Neural cell (in vitro differentiated cells): ENCODE data around the gene ANKRD22. TPM values are rescaled to one million over a fixed set of nuclear protein-coding genes. Genes with fewer than 3 reads are reported as not detected.

Experiments
- H2AFZ ChIP-seq: fragments of 200-600, 300-800 bp; sonication (generic), shearing (Covaris generic); 2 replicates; pipeline ENCODE4 v1.6.0; 2014; ENCODE audit warnings: low read depth, mild to moderate bottlenecking, antibody characterized with exemption, low read length, moderate library complexity
- H3F3A ChIP-seq: fragments of 200-600 bp; shearing (Covaris generic); 2 replicates; pipeline ENCODE4 v1.6.1; 2016; ENCODE audit warnings: mild to moderate bottlenecking, moderate library complexity, mixed read lengths, antibody characterized with exemption, low read length; ENCODE audit not compliant: insufficient read depth, poor library complexity, severe bottlenecking
- H3K27ac ChIP-seq: fragments of 200-600, 300-800 bp; sonication (generic), shearing (Covaris generic); 2 replicates; pipeline ENCODE4 v1.5.1; 2014; ENCODE audit warnings: mild to moderate bottlenecking, low read length, moderate library complexity
- H3K27me3 ChIP-seq: fragments of 300-800, 200-600 bp; sonication (generic), shearing (Covaris generic); 2 replicates; pipeline ENCODE4 v1.6.0; 2014; ENCODE audit warnings: mild to moderate bottlenecking, low read depth, low read length, moderate library complexity; ENCODE audit not compliant: insufficient read depth
- H3K36me3 ChIP-seq: fragments of 300-800, 200-600 bp; sonication (generic), shearing (Covaris generic); 2 replicates; pipeline ENCODE4 v1.5.1; 2014; ENCODE audit warnings: mild to moderate bottlenecking, antibody characterized with exemption, low read length, moderate library complexity; ENCODE audit not compliant: insufficient read depth
- H3K4me2 ChIP-seq: fragments of 300-800, 200-600 bp; sonication (generic), shearing (Covaris generic); 2 replicates; pipeline ENCODE4 v1.6.0; 2014; ENCODE audit warnings: mild to moderate bottlenecking, low read length
- H3K4me3 ChIP-seq: fragments of 300-800, 200-600 bp; sonication (generic), shearing (Covaris generic); 2 replicates; pipeline ENCODE4 v1.5.1; 2014; ENCODE audit warnings: mild to moderate bottlenecking, low read length, moderate library complexity
- H3K79me2 ChIP-seq: fragments of 200-600 bp; shearing (Covaris generic); replicated peaks from 2 replicates; pipeline ENCODE4 v1.6.0; 2014; ENCODE audit warnings: mild to moderate bottlenecking, low read length, moderate library complexity; ENCODE audit not compliant: insufficient read depth
- H3K9ac ChIP-seq: fragments of 300-800, 200-600 bp; sonication (generic), shearing (Covaris generic); 2 replicates; pipeline ENCODE4 v1.6.1; 2016; ENCODE audit warnings: mild to moderate bottlenecking, low read length, mixed read lengths
- H3K9me2 ChIP-seq: fragments of 200-600 bp; shearing (Covaris generic); 2 replicates; pipeline ENCODE4 v1.6.1; 2016; ENCODE audit warnings: mild to moderate bottlenecking, low read length, mixed read lengths; ENCODE audit not compliant: insufficient read depth
- H3K9me3 ChIP-seq: fragments of 200-600, 300-800 bp; sonication (generic), shearing (Covaris generic); 2 replicates; pipeline ENCODE4 v1.6.1; 2016; ENCODE audit warnings: mild to moderate bottlenecking, mixed run types, low read length, moderate library complexity, mixed read lengths
- H4K20me1 ChIP-seq: fragments of 200-600 bp; shearing (Covaris generic); 2 replicates; pipeline ENCODE4 v1.6.1; 2016; ENCODE audit warnings: mild to moderate bottlenecking, mixed run types; ENCODE audit not compliant: insufficient read depth
- CTCF ChIP-seq: fragments of 450-650 bp; IDR thresholded peaks from 2 replicates; pipeline ENCODE4 v1.5.1; 2014; ENCODE audit warnings: antibody characterized with exemption, mild to moderate bottlenecking, moderate library complexity; ENCODE audit not compliant: poor library complexity, severe bottlenecking
- EP300 ChIP-seq: fragments of 450-650 bp; conservative IDR thresholded peaks from 2 replicates; pipeline ENCODE4 v1.6.1; 2014; ENCODE audit warnings: antibody characterized with exemption, mild to moderate bottlenecking, moderate library complexity; ENCODE audit not compliant: poor library complexity, severe bottlenecking
- EZH2 ChIP-seq: fragments of 200-600, 300-800 bp; shearing (Covaris generic), sonication (generic); IDR thresholded peaks from 2 replicates; pipeline ENCODE4 v1.6.1; 2014; ENCODE audit warnings: antibody characterized with exemption, low read length, borderline replicate concordance, mild to moderate bottlenecking; ENCODE audit not compliant: insufficient read depth, poor library complexity, severe bottlenecking
- MXI1 ChIP-seq: fragments of 450-650 bp; conservative IDR thresholded peaks from 2 replicates; pipeline ENCODE4 v1.6.1; 2014; ENCODE audit warnings: antibody characterized with exemption, mild to moderate bottlenecking; ENCODE audit not compliant: poor library complexity, severe bottlenecking
- POLR2AphosphoS5 ChIP-seq: IDR thresholded peaks from 2 replicates; pipeline ENCODE4 v1.6.1; 2012
- RAD21 ChIP-seq: fragments of 450-650 bp; conservative IDR thresholded peaks from 2 replicates; pipeline ENCODE4 v1.6.1; 2014; ENCODE audit warnings: antibody characterized with exemption, mild to moderate bottlenecking, moderate library complexity
- SMC3 ChIP-seq: fragments of 450-650 bp; conservative IDR thresholded peaks from 2 replicates; pipeline ENCODE4 v1.6.1; 2014; ENCODE audit warnings: antibody characterized with exemption, mild to moderate bottlenecking, moderate library complexity; ENCODE audit not compliant: poor library complexity
- TAF1 ChIP-seq: IDR thresholded peaks from 2 replicates; pipeline ENCODE4 v1.6.1; 2012; ENCODE audit warnings: low read depth
- polyA plus RNA-seq: library from polyadenylated mRNA; depleted of rRNA; stranded (reverse); fragments of >200 nt; gene quantifications from 2 replicates; pipeline ENCODE4 v1.2.3, GENCODE V29; 2014
- TF ChIP-seq, protein P1 (sequence below): IDR thresholded peaks from 2 replicates; pipeline ENCODE4 v1.6.1; 2012; ENCODE audit warnings: borderline replicate concordance

Gene ANKRD22
- polyA plus RNA-seq, 1 donor from 2014 or later = 0.57 TPM

DNA sequence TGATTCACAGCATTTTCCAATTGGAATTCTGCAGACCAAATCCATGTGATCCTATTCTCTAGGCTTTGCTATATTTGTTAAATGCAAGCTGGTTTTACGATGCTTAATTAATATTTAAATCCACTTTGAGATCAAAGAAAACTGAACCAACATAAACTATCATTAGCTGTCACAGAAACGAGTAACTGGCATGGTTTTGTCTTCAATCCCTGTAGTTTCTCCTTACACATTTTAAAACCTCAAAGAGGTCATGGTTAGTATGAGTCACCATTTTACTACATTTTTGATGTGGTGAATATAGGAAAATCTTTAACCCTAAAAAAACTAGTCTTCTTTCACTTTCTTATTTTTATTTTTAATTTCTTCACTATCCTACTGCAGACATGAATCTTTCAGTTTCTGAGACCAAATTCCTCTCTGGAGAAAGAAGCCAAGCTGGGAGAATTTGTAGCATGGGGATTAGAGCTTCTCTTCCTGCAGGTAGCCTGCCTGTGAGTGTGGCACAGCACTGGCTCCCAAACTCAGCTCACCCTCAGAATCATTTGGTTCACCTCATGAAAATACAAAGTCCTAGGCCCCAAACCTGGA is 57.8 kb downstream of the ANKRD22 start:
- no peaks in the 10 kb centered on the region for H3K9me3 ChIP-seq
- H3K9me2 ChIP-seq = no peaks in the 10 kb centered on the region
- no peaks in the 10 kb centered on the region for H3K36me3 ChIP-seq
- H3K79me2 ChIP-seq = no peaks in the 10 kb centered on the region
- no peak overlapping the region for H3K9ac ChIP-seq
- H3K4me2 ChIP-seq = no peak overlapping the region
- H2AFZ ChIP-seq = no peak overlapping the region
- H3K4me3 ChIP-seq = no peak overlapping the region
- TF ChIP-seq POLR2AphosphoS5 (no peak), SMC3 (no peak), EZH2 (no peak), EP300 (no peak), TAF1 (no peak), CTCF (no peak), MXI1 (no peak), RAD21 (no peak)
- TF ChIP-seq, protein P1, sequence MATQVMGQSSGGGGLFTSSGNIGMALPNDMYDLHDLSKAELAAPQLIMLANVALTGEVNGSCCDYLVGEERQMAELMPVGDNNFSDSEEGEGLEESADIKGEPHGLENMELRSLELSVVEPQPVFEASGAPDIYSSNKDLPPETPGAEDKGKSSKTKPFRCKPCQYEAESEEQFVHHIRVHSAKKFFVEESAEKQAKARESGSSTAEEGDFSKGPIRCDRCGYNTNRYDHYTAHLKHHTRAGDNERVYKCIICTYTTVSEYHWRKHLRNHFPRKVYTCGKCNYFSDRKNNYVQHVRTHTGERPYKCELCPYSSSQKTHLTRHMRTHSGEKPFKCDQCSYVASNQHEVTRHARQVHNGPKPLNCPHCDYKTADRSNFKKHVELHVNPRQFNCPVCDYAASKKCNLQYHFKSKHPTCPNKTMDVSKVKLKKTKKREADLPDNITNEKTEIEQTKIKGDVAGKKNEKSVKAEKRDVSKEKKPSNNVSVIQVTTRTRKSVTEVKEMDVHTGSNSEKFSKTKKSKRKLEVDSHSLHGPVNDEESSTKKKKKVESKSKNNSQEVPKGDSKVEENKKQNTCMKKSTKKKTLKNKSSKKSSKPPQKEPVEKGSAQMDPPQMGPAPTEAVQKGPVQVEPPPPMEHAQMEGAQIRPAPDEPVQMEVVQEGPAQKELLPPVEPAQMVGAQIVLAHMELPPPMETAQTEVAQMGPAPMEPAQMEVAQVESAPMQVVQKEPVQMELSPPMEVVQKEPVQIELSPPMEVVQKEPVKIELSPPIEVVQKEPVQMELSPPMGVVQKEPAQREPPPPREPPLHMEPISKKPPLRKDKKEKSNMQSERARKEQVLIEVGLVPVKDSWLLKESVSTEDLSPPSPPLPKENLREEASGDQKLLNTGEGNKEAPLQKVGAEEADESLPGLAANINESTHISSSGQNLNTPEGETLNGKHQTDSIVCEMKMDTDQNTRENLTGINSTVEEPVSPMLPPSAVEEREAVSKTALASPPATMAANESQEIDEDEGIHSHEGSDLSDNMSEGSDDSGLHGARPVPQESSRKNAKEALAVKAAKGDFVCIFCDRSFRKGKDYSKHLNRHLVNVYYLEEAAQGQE = no peak
- no peaks in the 10 kb centered on the region for H4K20me1 ChIP-seq
- H3F3A ChIP-seq = no peaks in the 10 kb centered on the region
- no peaks in the 10 kb centered on the region for H3K27me3 ChIP-seq
- no peak overlapping the region for H3K27ac ChIP-seq

DNA sequence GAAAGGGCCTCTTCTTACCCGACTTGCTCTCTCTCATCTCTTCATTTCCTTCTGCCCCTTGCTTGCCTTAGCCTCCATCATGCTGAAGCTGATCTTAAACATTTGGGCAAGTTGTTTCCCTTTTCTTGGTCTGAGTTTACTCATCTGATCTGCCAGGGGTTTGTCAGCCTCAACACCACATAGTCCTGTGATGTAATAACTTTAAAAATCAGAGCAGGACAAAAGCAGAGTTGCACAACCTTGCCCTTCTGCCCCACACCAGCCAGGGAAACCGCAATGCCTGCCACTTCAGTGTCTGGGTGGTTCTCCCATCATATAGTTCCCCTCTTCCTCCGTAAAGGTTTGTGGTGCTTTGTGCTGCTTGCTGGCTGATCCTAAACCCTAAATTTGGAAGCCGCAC is 59.0 kb downstream of the ANKRD22 start:
- no peak overlapping the region for H3K27ac ChIP-seq
- no peaks in the 10 kb centered on the region for H3K9me2 ChIP-seq
- H4K20me1 ChIP-seq = no peaks in the 10 kb centered on the region
- no peak overlapping the region for H3K9ac ChIP-seq
- no peaks in the 10 kb centered on the region for H3F3A ChIP-seq
- H2AFZ ChIP-seq = no peak overlapping the region
- H3K79me2 ChIP-seq = no peaks in the 10 kb centered on the region
- no peak overlapping the region for H3K4me2 ChIP-seq
- H3K4me3 ChIP-seq = no peak overlapping the region
- TF ChIP-seq POLR2AphosphoS5 (no peak), RAD21 (no peak), EP300 (no peak), EZH2 (no peak), MXI1 (no peak), CTCF (no peak), TAF1 (no peak), SMC3 (no peak)
- TF ChIP-seq, protein P1 = no peak
- no peaks in the 10 kb centered on the region for H3K27me3 ChIP-seq
- H3K36me3 ChIP-seq = no peaks in the 10 kb centered on the region
- H3K9me3 ChIP-seq = no peaks in the 10 kb centered on the region
